IPS-18c (cell line): ENCODE measurements around the gene DUS1L.
A peak's percentile ranks its signal among the peaks of the same experiment; 100 is the strongest.

Experiments
- H3K4me3 ChIP-seq: 2 replicates; pipeline ENCODE4 v1.7.0; 2013; ENCODE audit warnings: low read depth, mild to moderate bottlenecking, low read length, moderate library complexity; ENCODE audit not compliant: insufficient read depth
- H3K9me3 ChIP-seq: one replicate; pipeline ENCODE4 v1.6.1; 2013; ENCODE audit warnings: mild to moderate bottlenecking, low read length, moderate library complexity; ENCODE audit not compliant: control insufficient read depth, insufficient read depth

DUS1L gene

GRCh38 chr17:82082456-82082855 is 16.9 kb upstream of the DUS1L start:
- Histone ChIP-seq H3K4me3 (no peak overlapping the region; the same call in 1 of the 2 replicates), H3K9me3 (no peaks in the 10 kb centered on the region)

GRCh38 chr17:82081966-82082365 is 16.4 kb upstream of the DUS1L start:
- Histone ChIP-seq H3K9me3 (no peaks in the 10 kb centered on the region), H3K4me3 (no peak overlapping the region)

GRCh38 chr17:82081546-82081945 is 15.9 kb upstream of the DUS1L start:
- no peak overlapping the region for H3K4me3 ChIP-seq

GRCh38 chr17:82080789-82081464 is 15.3 kb upstream of the DUS1L start:
- no peak overlapping the region for H3K4me3 ChIP-seq
- H3K9me3 ChIP-seq = no peaks in the 10 kb centered on the region

More at GRCh38 chr17:82081546-82081945, 15.9 kb upstream of the DUS1L start:
- no peaks in the 10 kb centered on the region for H3K9me3 ChIP-seq

GRCh38 chr17:82080048-82080788 is 14.6 kb upstream of the DUS1L start:
- Histone ChIP-seq H3K9me3 (no peaks in the 10 kb centered on the region), H3K4me3 (no peak overlapping the region)

- Histone ChIP-seq H3K9me3 (no peaks in the 10 kb centered on the region), H3K4me3 (no peak overlapping the region)
Measured at GRCh38 chr17:82079001-82079677, 13.5 kb upstream of the DUS1L start.

GRCh38 chr17:82078433-82078832 is 12.8 kb upstream of the DUS1L start:
- H3K9me3 ChIP-seq = no peaks in the 10 kb centered on the region

GRCh38 chr17:82077617-82078358 is 12.2 kb upstream of the DUS1L start:
- Histone ChIP-seq H3K4me3 (no peak overlapping the region), H3K9me3 (no peaks in the 10 kb centered on the region)

More at GRCh38 chr17:82078433-82078832, 12.8 kb upstream of the DUS1L start:
- H3K4me3 ChIP-seq = no peak overlapping the region

GRCh38 chr17:82076785-82077591 is 11.4 kb upstream of the DUS1L start:
- Histone ChIP-seq H3K4me3 (no peak overlapping the region), H3K9me3 (no peaks in the 10 kb centered on the region)

- H3K4me3 ChIP-seq = no peak overlapping the region
Measured at GRCh38 chr17:82076018-82076784, 10.6 kb upstream of the DUS1L start.

GRCh38 chr17:82073446-82073845 is 7.8 kb upstream of the DUS1L start:
- Histone ChIP-seq H3K9me3 (no peaks in the 10 kb centered on the region), H3K4me3 (no peak overlapping the region)

More at GRCh38 chr17:82076018-82076784, 10.6 kb upstream of the DUS1L start:
- no peaks in the 10 kb centered on the region for H3K9me3 ChIP-seq

- Histone ChIP-seq H3K9me3 (no peaks in the 10 kb centered on the region), H3K4me3 (no peak overlapping the region)
Measured at GRCh38 chr17:82072827-82073226, 7.2 kb upstream of the DUS1L start.

- Histone ChIP-seq H3K9me3 (no peaks in the 10 kb centered on the region), H3K4me3 (no peak overlapping the region)
Measured at GRCh38 chr17:82070611-82071010, 5.0 kb upstream of the DUS1L start.

GRCh38 chr17:82065193-82065637 is 389 bp downstream of the DUS1L start:
- peak overlapping the region; percentile 83 for H3K4me3 ChIP-seq
- no peaks in the 10 kb centered on the region for H3K9me3 ChIP-seq

- Histone ChIP-seq H3K9me3 (no peaks in the 10 kb centered on the region), H3K4me3 (peak overlapping the region; percentile 83)
Measured at GRCh38 chr17:82064433-82065192, 991 bp downstream of the DUS1L start.
